ENCODE data around the gene LCN15. TPM values are rescaled to one million over a fixed set of nuclear protein-coding genes. Genes with fewer than 3 reads are reported as not detected.
"Not testable (repeated sequence)": the region's sequence is repeated elsewhere in the genome, so short reads cannot be mapped to it uniquely, and the experiment has no call there.

LCN15 gene
- total RNA-seq, 1 donor from 2014 or later = not detected

DNA sequence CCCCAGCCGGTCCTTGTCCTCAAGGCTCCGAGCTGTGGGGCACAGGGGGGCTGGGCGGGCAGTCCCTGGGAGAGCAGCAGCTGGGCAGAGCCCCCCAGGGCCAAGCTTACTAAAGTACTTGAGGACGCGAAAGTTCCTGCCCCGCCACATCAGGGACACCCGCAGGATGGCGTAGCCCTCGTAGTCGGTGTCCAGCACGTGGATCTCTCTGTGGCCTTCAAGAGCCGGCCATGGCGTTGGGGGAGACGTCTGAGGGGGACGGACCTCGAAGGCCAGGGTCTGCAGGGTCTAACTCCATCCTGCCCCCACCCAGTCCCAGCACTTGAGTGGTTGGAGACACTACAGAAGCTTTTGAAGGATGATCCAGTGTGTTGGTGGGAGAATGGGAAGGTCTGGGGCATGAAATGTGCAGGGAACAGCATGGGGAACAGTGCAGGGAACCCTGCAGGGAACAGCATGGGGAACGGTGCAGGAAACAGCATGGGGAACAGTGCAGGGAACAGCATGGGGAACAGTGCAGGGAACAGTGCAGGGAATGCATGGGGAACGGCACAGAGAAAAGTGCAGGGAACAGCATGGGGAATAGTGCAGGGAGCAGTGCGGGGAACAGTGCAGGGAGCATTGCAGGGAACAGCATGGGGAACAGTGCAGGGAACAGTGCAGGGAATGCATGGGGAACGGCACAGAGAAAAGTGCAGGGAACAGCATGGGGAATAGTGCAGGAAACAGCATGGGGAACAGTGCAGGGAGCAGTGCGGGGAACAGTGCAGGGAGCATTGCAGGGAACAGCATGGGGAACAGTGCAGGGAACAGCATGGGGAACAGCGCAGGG lies 8.8 kb downstream of the LCN15 start:
- DNase-seq = not testable (repeated sequence)

GRCh38 chr9:136754626-136755301 lies 9.6 kb downstream of the LCN15 start:
- DNase-seq = no peak

- no peak for DNase-seq
Measured at GRCh38 chr9:136754059-136754572, 10.2 kb downstream of the LCN15 start.

DNA sequence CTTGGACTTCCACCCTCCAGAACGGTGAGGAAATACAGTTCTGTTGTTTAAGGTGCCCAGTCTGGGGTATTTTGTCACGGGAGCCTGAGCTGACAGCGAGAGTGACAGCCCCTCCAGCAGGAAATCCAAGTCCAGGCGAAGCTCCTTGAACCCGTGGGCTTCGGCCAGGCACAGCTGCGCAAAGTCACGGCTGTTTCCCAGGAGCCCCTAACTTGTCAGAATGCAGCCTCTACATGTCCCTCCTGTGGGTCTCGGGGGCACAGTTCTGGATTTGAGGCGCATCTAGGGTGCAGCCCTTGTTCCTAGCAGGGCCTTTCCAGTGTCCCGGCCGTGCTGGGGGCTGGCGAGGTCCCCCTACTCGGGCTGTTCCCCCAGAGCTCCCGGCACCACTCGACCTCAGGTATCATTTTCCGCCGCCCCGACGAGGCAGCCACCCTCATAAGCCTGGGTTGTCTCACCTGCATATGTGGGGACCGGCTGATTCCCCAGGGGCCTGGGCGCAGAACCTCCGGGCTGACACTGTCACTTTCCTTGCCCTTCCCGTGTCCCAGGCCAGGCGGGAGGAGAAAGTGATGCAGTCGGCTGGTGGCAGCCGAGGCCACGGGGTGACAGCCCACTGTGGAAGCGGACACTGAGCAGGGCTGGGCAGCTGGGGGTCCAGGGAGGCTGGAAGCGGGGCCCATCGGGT lies 10.8 kb downstream of the LCN15 start:
- no peak for DNase-seq

GRCh38 chr9:136751814-136752213 lies 12.5 kb downstream of the LCN15 start:
- no peak for DNase-seq

DNA sequence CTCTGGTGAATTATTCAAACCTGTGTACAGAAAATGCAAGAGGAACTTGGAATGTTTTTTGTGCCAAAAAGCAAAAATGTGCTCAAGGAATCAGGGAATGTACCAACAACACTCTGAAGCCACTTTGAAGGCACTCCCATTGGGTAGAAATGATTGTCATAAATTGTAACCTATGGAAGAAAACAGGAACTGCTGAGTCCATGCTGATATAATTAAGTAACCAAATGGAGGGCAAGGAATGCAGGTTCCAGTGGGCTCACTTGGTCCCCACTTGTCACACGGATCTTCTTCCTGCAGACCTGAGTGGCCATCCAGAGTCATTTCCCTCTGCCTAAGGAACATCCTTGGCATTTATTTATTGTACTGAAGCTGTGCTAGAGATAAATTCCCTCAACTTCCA lies 13.1 kb downstream of the LCN15 start:
- DNase-seq = no peak

DNA sequence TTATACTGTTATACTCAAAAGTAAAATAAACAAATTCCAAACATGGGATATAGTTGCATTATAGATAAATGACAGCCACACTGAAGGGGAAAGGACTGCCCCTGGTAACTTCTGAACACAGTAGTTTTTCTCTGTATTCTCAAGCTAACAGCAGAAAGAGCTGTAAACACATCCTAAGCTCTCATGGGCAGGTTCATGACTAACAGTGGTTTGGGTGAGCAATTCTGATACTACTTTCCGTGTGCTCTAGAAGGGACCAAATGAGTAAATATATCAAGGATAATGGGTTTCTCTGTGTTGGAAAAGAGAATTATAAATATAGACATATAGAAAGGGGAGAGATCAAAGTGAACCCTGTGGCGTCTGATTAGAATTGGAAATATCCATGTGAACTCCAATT lies 13.8 kb downstream of the LCN15 start:
- DNase-seq = no peak

DNA sequence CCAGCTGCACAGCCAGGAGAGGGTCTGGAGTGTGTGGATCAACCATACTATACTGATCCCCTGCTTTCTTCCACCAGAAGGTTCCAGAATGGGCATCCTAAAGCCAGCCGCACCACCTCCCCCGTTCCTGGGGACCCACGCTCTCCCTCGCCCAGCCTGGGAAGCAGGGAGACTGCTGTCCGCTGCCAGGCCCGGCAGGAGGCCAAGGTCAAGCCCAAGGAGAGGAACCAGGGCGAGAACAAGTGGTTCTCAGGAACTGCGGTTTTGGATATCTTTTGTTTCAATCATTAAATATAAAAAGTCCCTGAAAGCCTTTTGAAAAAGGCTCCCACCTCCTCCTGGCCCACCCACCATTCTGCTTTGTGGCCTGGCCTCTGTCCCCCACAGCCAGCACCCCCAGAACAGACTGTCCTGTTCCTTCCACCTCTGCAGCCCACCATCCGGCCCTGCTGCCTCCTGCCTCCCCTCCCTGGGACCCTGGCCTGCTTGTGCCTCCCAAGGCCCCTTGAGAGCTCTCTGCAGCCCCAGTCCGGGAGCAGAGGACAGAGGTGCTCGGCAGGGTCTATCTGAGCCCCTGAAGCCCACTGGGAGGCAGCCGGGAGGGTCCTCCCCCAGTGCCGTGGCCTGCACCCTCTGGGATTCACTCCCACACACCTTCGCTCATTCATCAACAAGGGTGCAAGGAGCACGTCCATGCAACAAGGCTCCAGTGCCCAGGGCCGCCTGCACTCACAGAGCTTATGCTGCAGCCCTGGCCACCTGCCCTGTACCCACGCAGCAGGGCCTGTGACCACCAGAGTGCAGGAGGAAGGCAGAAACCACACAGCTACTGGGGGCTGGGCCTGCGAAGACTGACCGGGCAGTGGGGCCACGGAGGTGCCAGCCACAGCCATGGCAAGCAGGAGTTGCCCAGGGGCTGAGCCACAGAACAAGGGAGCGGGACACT lies 15.4 kb downstream of the LCN15 start:
- DNase-seq = no peak

DNA sequence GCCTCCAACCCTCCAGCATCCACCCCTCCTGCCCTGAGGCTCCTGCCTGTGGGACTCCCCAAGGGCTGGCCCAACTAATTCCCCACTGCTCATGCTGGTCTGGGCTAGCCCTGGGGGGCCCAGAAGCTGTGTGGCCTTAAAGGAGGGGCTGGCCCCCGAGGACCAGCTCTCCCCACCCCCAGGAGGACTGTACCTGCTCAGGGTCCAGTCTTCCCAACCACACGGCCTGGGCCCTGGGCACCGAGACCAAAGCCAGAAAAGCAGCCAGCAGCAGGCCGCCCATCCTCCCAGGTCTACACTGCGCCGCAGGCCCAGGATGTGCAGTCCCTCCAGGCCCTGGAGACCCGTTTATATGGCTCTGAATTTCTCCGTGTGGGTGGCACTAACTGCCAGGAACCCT lies 16.1 kb downstream of the LCN15 start, which contains the start of gene LCN6:
LCN6 (minus strand) TSS at position 325 of the 400 bp plus-strand sequence; CDS start at position 283, 42 bp downstream.
- DNase-seq = no peak

DNA sequence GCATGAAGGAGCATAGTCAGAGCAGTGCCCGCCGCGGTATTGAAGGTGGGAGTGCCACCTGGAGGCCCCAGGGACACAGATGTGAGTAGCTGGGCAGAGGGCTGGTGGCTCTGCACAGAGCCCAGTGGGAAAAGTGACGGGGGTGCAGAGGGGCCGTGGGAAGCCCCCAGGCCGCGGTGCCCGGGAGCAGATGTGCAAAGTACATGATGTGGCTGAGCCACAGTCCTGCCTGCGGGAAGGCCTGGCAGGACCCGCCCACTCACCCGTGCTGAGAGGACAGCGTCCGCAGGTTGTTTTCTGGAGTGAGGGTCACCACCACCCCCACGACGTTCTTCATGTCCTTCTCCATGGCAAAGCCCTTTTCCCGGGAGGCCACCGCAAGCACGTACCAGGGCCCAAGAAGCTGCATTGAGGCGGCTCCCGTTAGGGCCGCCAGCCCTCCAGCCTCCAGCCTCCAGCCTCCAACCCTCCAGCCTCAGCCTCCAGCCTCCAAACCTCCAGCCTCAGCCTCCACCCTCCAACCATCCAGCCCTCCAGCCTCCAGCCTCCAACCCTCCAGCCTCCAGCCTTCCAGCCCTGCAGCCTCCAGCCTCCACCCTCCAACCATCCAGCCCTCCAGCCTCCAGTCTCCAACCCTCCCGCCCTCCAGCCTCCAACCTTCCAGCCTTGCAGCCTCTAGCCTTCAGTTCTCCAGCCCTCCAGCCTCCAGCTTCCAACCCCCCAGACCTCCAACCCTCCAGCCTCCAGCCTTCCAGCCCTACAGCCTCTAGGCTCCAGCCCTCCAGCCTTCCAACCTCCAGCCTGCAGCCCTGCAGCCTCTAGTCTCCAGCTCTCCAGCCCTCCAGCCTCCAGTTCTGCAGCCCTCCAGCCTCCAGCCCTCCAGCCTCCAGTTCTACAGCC lies 16.9 kb downstream of the LCN15 start:
- no peak for DNase-seq

DNA sequence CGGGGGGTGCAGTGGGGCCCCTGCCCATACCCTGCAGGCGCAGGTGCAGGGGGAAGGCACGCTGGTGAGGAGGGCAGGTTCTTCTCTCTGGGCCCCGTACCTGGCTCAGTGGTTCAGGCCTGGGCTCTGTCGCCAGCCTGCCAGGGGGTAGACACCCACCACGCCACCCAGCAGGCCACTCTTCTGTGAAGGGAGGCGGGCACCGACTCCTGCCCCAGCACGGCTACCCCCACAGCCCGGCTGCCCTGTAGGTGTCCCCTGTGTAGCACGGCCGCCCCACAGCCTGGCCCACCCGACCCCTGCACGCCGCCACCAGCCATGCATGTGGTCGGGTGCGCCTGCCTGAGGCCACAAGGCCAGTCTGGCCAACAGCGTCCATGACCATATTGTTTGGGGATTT lies 17.7 kb downstream of the LCN15 start:
- no peak for DNase-seq

DNA sequence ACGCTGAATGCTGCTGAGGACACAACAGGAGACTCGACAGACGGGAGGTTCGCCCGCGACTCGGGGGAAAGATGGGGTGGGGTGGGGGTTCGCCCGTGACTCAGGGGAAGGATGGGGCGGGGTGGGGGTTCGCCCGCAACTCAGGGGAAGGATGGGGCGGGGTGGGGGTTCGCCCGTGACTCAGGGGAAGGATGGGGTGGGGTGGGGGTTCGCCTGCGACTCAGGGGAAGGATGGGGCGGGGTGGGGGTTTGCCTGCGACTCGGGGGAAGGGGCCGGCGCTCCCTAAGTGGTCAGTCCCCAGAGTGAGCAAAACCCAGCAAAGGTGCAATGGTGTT lies 18.2 kb downstream of the LCN15 start:
- no peak for DNase-seq

DNA sequence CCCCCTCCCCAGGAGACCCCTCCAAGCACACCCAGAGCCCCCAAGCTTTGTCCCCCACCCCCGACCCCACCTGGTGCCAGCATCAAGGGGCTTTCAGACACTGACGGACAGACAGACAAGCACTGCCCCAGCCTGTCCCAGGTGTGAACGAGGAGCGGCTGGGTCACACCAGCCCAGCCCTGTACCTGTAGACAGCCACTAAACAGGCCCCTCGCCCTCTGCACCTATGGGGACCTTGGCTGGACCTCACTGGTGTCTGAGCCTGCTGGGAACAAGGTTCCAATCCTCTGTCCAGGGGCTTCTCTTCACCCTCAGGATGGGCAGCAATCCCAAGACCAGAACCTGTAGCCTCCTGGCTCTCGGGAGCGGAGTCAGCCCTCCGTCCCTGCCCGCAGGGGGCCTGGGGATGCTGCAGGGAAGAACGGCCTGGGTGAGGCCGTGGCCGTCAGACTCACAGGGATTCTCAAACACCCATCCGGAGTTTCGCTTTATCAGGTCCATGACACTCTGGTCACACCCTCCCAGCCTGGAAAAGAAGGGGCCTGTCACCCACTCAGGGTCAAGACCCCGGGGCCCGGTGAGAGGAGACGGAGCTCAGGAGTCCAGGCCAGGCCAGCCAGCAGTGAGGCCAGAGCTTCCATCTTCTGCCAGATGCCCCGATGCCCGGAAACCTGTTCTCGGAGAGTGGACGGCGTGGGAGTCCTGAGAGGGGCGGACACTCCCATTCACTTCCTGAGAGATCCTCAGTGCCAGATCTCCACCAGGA lies 18.7 kb downstream of the LCN15 start:
- no peak for DNase-seq

- no peak for DNase-seq
Measured at GRCh38 chr9:136744773-136745172, 19.5 kb downstream of the LCN15 start.

DNA sequence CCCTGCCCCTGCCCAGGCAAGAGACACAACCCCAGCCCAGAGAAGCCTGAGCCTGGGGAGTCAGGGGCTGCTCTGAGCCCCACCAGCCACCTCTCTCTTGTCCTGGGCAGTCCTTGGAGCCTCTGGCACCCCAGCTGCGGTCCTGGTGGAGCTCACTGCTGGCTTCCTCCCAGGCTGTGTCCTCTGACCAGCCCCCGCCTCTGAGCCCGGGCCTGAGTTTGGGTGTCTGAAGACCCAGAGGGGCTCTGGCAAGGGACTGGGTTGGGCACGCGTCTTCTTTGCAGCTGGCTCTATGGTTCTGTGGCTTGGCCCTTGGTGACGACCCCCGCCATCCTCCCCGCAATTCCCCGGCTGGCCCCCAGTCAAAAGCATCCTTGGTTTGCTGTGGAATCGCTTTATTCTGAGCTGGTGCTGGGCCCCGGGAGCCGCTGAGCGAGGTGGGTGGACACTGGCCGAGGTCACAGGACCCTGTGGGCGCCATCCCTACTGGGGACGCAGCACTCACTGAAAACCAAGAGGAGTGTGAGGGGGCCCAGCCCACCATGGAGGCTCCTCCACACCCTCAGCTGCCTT lies 20.6 kb downstream of the LCN15 start:
- no peak for DNase-seq

DNA sequence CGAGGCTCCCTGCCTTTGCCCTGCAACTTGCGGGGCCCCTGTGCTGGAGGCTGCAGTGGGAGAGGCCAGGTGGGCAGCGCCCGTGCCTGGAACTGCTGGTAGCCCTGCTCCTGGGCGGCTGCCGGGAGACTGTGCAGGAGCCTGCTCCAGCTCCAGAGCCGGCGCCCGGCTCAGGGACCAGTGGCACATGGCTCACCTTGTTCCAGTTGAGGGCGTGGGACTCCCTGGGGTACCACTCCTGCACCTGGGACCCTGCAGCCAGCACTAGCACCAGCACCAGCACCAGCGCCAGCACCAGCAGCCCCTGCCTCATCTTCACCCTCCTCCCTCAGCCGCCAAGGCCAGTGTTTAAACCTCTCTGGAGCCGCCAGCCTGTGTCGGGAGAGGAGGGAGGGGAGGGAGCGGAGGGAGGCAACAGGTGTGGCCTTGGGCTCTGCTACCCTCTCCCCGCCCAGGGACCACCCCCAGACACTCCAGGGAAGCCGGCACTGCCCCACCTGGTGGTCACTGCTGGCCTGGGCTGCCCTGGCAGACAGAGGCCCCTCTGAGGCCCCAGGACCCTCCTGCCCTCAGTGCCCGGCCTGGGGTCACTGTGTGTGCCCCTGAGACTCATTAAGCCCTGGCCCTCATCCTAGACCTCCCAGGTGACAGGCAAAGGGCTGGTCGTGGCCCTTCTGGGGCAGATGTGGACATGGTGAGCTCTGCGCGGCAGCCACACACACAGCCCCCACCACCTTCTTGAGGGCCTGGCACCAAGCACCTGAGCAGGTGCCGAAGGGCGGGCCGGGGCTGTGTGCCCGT lies 21.5 kb downstream of the LCN15 start, which contains the start of gene LCN10:
LCN10 (minus strand) TSS at position 350 of the 801 bp plus-strand sequence; CDS start at position 313, 37 bp downstream.
- no peak for DNase-seq

DNA sequence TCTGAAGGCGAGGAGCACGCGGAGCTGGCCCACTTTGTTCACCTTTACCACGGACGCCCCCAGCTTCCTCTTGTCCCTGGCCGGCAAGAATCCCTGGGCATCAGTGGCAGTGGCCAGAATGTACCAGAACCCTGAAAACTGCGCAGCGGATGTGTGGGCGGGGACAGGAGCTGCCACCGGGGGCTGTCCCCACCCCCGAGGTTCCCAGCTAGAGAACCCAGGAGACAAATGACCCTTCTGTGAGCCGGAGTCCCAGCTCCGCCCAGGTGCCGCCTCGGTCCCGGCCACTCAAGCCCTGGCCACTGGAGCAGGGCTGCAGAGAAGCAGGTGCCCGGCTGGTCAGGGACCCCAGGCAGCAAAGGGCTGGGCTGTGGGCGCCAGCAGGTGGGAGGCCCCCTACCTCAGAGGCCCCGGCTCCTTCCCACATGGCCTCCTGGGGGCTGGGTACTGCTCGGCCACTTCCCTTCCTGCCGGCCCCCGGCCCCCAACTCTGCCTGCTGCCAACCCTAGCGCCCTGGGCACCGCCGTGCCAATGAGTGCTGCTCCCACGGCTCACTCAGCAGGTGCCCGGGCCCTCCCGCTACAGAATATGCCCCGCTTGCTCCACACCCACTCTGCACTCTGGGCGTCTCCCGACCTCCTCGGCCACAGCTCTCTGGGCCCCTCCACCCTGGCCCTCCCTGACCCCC lies 22.3 kb downstream of the LCN15 start:
- DNase-seq = no peak

All from skin of body (tissue), 2 donors.